Activated CD4-positive, alpha-beta T cell treated with anti-CD3 and anti-CD28 coated beads, Interleukin-2, amount 50 U/mL, for 1 hour (primary cell): ENCODE results near the gene RRAS.

Source experiments
- DNase-seq: peaks from one replicate; pipeline ENCODE4 v3.0.0-alpha.2; 2020

RRAS gene

GRCh38 chr19:49676784-49677230, 36.9 kb upstream of the RRAS start:
- DNase-seq = peak; percentile 97

GRCh38 chr19:49676136-49676783, 36.3 kb upstream of the RRAS start:
- no peak for DNase-seq

GRCh38 chr19:49672131-49672919, 32.4 kb upstream of the RRAS start:
- DNase-seq = peak; percentile 75

GRCh38 chr19:49669516-49669915, 29.6 kb upstream of the RRAS start:
- no peak for DNase-seq

- DNase-seq = no peak
These were observed 27.5 kb upstream of the RRAS start for GRCh38 chr19:49667473-49667872.

GRCh38 chr19:49666120-49666444, 26.1 kb upstream of the RRAS start:
- no peak for DNase-seq

- DNase-seq = peak; percentile 100
These were observed 25.6 kb upstream of the RRAS start, which contains the start of the genes BCL2L12 and IRF3 for GRCh38 chr19:49665351-49666119. Gene BCL2L12 (plus strand): TSS chr19:49665933. CDS start chr19:49666693, 760 bp downstream. Gene IRF3 (minus strand): TSS chr19:49665857. CDS start chr19:49664838, 1,019 bp downstream.

GRCh38 chr19:49665036-49665350, 25.1 kb upstream of the RRAS start:
- no peak for DNase-seq

GRCh38 chr19:49664171-49665035, 24.5 kb upstream of the RRAS start:
- DNase-seq = peak; percentile 94

GRCh38 chr19:49663224-49663623, 23.3 kb upstream of the RRAS start:
- no peak for DNase-seq

GRCh38 chr19:49662011-49662410, 22.1 kb upstream of the RRAS start:
- DNase-seq = no peak

- no peak for DNase-seq
These were observed 20.5 kb upstream of the RRAS start for GRCh38 chr19:49660338-49660961.

GRCh38 chr19:49658566-49659442, 18.9 kb upstream of the RRAS start:
- DNase-seq = no peak

- no peak for DNase-seq
These were observed 18.2 kb upstream of the RRAS start for GRCh38 chr19:49658139-49658517.

GRCh38 chr19:49657493-49658138, 17.7 kb upstream of the RRAS start:
- DNase-seq = no peak

GRCh38 chr19:49656456-49657109, 16.6 kb upstream of the RRAS start:
- no peak for DNase-seq

GRCh38 chr19:49655570-49656455, 15.9 kb upstream of the RRAS start:
- no peak for DNase-seq

- no peak for DNase-seq
These were observed 14.6 kb upstream of the RRAS start for GRCh38 chr19:49654581-49654980.

- no peak for DNase-seq
These were observed 13.5 kb upstream of the RRAS start for GRCh38 chr19:49653466-49653806.
